GM19023 (cell line): Measurements from ENCODE around the gene RBM25.

ENCODE experiments used
- ATAC-seq: cut with Tn5 transposase; IDR thresholded peaks from one replicate; pipeline ENCODE4 v1.9.1; 2021; ENCODE audit warnings: mild to moderate bottlenecking, moderate library complexity; ENCODE audit not compliant: unreplicated experiment

The RBM25 gene

DNA sequence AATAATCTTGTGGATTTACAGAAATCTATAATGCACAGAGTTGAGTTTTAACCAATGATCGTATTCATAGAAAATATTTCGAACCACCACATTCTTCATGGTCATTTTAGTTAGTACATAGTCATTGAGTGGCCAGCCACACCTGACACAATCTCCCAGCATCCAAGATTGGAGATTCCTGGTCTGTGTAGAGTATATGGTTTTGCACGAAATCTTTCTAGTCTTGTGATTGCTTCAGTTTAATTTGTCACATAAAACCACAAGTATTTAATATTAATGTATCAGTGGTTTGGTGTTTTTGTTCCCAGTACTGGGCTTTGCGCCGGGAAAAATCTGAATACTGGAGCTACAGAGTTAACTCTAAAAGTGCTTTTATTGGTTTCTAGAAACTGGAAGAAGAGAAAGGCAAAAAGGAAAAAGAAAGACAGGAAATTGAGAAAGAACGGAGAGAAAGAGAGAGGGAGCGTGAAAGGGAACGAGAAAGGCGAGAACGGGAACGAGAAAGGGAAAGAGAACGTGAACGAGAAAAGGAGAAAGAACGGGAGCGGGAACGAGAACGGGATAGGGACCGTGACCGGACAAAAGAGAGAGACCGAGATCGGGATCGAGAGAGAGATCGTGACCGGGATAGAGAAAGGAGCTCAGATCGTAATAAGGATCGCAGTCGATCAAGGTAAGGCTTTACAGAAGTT lies 44.6 kb downstream of the RBM25 start:
- ATAC-seq, result no peak

DNA sequence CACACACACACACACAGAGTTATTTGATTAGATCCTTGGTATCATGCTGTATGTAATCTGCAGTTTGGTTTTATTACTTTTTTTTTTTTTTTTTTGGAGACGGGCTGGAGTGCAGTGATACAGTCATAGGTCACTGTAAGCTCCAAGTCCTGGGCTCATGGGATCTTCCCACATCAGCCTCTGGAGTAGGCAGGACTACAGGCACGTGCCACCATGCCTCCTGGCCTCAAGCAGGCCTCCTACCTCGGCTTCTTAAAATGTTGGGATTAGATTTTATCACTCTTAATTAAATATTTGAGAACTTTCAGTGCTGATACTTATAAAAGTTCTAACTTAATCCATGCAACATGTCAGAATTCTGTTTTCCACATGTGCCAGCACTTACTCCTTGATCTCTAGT lies 46.7 kb downstream of the RBM25 start:
- ATAC-seq, result no peak

GRCh38 chr14:73105727-73106126 lies 47.4 kb downstream of the RBM25 start:
- no peak for ATAC-seq

DNA sequence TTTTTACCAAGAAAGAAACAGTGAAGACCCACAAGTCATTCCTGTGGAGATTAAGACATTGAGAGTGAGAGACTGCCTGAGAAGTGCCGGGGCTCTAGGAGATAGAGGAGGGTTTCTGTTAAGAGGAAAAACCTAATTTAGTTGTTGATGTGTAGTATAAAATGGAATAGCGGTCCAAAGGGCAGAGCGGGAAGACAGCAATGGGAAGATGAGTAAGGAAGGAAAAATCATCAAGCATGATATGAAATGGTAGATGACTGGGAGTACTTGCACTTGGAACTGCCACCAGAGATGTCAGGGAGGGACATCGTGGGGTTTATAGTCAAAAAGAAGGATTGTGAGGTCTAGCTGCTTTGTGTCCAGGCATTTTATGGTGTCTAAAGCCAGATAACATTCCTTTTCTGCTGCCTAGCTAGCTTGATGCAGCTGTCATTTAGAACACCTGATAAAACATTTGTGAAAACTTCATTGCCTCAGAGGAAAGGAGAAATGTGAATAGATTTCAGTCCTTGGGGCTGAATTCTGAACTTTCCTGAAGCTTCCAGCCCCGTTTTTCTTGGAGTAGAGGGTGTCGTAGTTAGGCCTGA lies 57.8 kb downstream of the RBM25 start:
- no peak for ATAC-seq

DNA sequence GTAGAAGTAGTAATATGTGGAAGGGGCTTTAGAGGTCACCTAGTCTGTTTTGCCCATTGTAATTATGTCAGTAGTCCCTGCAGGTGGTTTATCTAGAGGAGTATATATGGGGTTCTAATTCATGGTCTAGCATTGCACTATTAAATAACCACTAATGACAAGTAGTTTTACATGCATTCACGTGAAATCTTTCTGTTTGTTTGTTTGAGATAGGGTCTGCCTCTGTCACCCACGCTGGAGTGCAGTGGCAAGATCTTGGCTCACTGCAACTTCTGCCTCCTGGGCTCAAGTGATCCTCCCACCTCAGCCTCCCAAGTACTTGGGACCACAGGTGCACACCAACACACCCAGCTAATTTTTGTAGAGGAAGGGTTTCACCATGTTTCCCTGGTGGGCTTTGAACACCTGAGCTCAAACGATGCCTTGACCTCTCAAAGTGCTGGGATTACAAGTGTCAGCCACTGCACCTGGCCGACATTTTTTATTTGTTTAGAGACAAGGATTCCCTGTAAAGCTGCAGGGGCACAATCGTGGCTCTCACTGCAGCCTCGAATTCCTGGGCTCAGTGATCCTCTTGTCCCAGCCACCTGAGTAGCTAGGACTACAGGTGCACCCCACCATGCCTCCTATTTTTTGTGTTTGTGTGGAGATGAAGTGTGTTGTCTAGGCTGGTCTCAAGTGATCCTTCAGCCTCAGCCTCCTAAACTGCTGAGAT lies 66.0 kb downstream of the RBM25 start:
- ATAC-seq, result no peak

- no peak for ATAC-seq
Measured at GRCh38 chr14:73125169-73125588, 66.8 kb downstream of the RBM25 start.

DNA sequence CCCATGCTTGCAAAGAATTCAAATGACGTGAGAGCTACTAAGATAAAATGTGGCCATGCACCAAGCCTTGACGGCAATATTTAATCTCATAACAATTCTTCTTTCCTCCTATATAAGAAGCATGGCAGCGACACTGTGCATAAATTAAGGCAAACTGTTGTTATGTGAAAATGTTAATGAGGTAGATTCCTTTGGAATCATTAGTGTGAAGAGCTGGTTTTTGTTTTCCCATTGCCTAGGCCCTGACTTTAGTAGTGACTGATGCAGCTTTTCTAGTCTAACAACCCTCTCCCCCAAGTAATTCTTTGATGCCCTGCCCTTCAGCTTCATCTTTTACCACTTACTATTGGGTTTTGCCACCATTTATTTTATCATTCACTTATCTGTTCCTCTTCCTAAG lies 67.4 kb downstream of the RBM25 start:
- ATAC-seq, result no peak

DNA sequence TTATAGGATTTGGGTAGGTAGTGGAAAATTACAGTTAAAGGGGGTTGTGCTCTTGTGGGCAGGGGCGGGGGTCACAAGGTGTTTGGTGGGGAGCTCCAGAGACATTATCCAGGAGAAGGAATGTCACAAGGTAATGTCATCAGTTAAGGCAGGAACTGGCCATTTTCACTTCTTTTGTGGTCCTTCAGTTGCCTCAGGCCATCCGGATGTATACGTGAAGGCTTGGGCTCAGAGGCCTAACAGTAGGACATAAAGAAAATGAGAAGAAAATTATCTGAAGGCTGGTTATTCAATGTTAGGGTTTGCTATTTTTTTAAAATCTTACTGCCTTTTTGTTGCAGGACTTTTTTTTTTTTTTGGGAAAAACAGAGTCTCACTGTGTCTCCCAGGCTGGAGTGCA lies 75.5 kb downstream of the RBM25 start:
- no peak for ATAC-seq

GRCh38 chr14:73136085-73136386 lies 77.7 kb downstream of the RBM25 start:
- ATAC-seq, result no peak

GRCh38 chr14:73136387-73137225 lies 78.3 kb downstream of the RBM25 start, which contains the start of gene PSEN1:
PSEN1 (plus strand) TSS chr14:73136507; CDS start chr14:73148020, 11,513 bp downstream.
- ATAC-seq, result peak; percentile 94

DNA sequence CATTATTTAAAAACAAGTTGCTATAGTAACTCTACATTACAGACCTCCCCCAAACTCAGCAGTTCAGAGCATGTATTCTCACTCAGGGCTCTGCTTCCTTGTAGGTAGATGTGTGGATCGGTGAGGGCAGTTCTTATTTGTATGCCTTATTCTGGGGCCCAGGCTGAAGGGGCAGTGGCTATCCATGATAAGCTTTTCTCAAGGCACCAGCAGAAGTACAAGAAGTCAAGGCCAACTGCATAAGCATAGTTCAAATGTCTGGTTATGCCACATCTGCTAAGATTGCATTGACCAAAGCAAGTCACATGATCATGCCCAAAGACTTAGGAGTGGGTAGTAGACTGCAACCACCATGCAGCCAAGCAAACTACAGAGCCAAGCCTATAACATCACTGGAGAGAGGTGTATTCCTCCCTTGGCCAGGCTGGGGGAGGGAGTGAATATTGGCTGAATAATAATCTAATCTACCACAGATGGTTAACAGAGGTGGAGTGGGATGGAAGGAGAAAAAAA lies 82.5 kb downstream of the RBM25 start:
- no peak for ATAC-seq

GRCh38 chr14:73142216-73142615 lies 83.9 kb downstream of the RBM25 start:
- no peak for ATAC-seq

GRCh38 chr14:73143003-73143402 lies 84.7 kb downstream of the RBM25 start:
- no peak for ATAC-seq

GRCh38 chr14:73143617-73144016 lies 85.3 kb downstream of the RBM25 start:
- no peak for ATAC-seq

DNA sequence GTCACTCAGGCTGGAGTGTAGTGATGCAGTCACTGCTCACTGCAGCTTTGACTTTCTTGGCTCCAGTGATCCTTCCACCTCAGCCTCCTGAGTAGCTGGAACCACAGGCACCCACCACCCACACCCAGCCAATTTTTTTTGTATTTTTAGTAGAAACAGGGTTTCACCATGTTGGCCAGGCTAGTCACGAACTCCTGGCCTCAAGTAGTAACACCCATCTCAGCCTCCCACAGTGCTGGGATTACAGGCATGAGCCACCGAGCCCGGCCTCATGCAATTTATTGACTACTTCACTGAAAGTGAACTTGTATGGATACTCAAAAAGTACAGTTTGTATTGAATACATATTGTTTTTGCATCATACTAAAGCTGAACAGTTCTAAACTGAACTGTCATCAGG lies 87.0 kb downstream of the RBM25 start:
- no peak for ATAC-seq

- ATAC-seq, result no peak
Measured at GRCh38 chr14:73146111-73146510, 87.8 kb downstream of the RBM25 start.

DNA sequence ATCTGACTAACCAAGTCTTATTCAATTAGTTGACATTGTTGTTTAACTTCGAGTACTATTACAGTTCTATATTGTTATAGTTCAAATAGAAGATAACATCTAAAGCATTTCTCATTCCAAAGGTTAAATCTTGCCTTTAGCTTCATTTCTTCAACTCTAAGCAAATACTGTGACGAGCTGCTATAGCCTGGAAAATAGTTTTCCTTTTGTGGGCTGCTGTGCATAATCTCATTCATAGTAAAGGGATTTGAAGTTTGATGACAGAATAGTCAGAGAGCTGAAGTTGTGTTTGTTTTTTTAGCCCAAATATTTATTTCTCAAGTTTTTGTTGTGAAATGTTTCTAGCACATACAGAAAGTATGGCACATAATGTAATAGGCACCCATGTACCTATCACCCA lies 91.4 kb downstream of the RBM25 start:
- no peak for ATAC-seq

DNA sequence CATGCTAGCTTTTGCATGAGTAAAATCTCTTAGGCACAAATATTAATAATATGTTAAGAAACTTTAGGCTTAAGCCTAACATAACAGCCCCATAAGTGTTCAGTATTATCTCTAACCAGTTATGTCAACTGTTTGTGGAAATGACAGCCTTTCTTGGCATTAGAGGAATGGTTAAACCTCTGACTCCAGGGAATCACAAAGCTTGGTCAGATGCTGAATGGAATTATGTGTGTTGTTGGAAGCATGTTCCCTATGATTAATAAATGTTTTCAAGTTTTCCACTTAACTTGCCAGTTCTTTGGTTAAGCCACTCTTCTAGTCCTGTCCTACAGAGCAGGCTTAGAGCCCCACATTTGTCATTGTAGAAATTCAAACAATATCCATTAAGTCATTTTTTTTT lies 94.9 kb downstream of the RBM25 start:
- no peak for ATAC-seq

GRCh38 chr14:73162251-73162650 lies 103.9 kb downstream of the RBM25 start:
- no peak for ATAC-seq

DNA sequence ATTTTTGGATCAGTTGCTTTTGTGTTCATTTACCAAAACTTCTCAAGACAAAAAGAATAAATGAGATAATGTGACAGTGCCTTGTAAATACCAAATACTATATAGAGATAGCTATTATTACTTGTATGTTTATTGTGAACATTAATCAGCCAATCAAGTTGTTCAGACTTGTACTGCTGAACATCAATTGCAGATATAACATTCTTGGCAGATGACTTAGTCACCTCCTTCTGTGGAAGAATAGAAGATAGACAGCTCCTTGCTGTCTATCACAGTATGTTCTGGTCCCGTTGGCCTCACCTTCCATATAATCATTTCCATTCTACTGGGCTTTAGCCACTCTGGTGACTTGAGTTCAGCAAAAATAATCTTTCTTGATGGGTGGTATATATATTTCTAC lies 108.1 kb downstream of the RBM25 start:
- no peak for ATAC-seq

- ATAC-seq, result no peak
Measured at GRCh38 chr14:73167727-73168126, 109.4 kb downstream of the RBM25 start.
